ENCODE data around the gene CEP295NL.
A peak's percentile ranks its signal among the peaks of the same experiment; 100 is the strongest.

The CEP295NL gene

GRCh38 chr17:78849026-78849425 lies 54.0 kb downstream of the CEP295NL start:
- Histone ChIP-seq H3K4me1 (ENCODE audit: low read length) (no peaks in the 10 kb centered on the region), H3K27me3 (ENCODE audit: low read depth, low read length) (0 out of 2 replicates have a peak, but pooled peaks cover 2% of the 10 kb centered on the region), H3K4me2 (ENCODE audit: low read length) (no peak overlapping the region), H3K9me3 (ENCODE audit: insufficient read depth, low read length) (no peaks in the 10 kb centered on the region), H4K20me1 (ENCODE audit: insufficient read depth, low read length) (no peaks in the 10 kb centered on the region), H3K36me3 (replicated peaks; ENCODE audit: low read depth, low read length) (no peaks in the 10 kb centered on the region), H3K9ac (ENCODE audit: low read length) (no peak overlapping the region), H3K27ac (ENCODE audit: low read length) (no peak overlapping the region), H3K79me2 (ENCODE audit: low read length) (no peaks in the 10 kb centered on the region), H2AFZ (ENCODE audit: low read depth, low read length) (no peak overlapping the region), H3K4me3 (ENCODE audit: low read length) (no peak overlapping the region)
- TF ChIP-seq CTCF (IDR thresholded peaks at IDR 0.05; ENCODE audit: low read depth, low read length) (no peak), EZH2phosphoT487 (IDR thresholded peaks at IDR 0.05; ENCODE audit: low read depth) (no peak)

GRCh38 chr17:78847052-78847451 lies 55.9 kb downstream of the CEP295NL start:
- H3K27me3 ChIP-seq (ENCODE audit: low read depth, low read length) = no peaks in the 10 kb centered on the region
- no peak overlapping the region for H3K27ac ChIP-seq (ENCODE audit: low read length)
- no peaks in the 10 kb centered on the region for H4K20me1 ChIP-seq (ENCODE audit: insufficient read depth, low read length)
- no peak overlapping the region for H3K4me2 ChIP-seq (ENCODE audit: low read length)
- H3K4me1 ChIP-seq (ENCODE audit: low read length) = 0 out of 2 replicates have a peak, but pooled peaks cover 2% of the 10 kb centered on the region
- TF ChIP-seq CTCF (IDR thresholded peaks at IDR 0.05; ENCODE audit: low read depth, low read length) (no peak), EZH2phosphoT487 (IDR thresholded peaks at IDR 0.05; ENCODE audit: low read depth) (no peak)
- no peak overlapping the region for H3K9ac ChIP-seq (ENCODE audit: low read length)
- no peaks in the 10 kb centered on the region for H3K36me3 ChIP-seq (replicated peaks; ENCODE audit: low read depth, low read length)
- no peaks in the 10 kb centered on the region for H3K79me2 ChIP-seq (ENCODE audit: low read length)
- no peak overlapping the region for H3K4me3 ChIP-seq (ENCODE audit: low read length)
- H3K9me3 ChIP-seq (ENCODE audit: insufficient read depth, low read length) = no peaks in the 10 kb centered on the region
- H2AFZ ChIP-seq (ENCODE audit: low read depth, low read length) = no peak overlapping the region

GRCh38 chr17:78844301-78845005 lies 58.5 kb downstream of the CEP295NL start:
- TF ChIP-seq EZH2phosphoT487 (IDR thresholded peaks at IDR 0.05; ENCODE audit: low read depth) = no peak
- Histone ChIP-seq H3K27me3 (ENCODE audit: low read depth, low read length) (no peaks in the 10 kb centered on the region), H4K20me1 (ENCODE audit: insufficient read depth, low read length) (peaks cover 4% of the 10 kb centered on the region), H3K4me1 (ENCODE audit: low read length) (peaks cover 7% of the 10 kb centered on the region), H2AFZ (ENCODE audit: low read depth, low read length) (no peak overlapping the region), H3K36me3 (replicated peaks; ENCODE audit: low read depth, low read length) (no peaks in the 10 kb centered on the region), H3K27ac (ENCODE audit: low read length) (no peak overlapping the region), H3K9me3 (ENCODE audit: insufficient read depth, low read length) (no peaks in the 10 kb centered on the region), H3K9ac (ENCODE audit: low read length) (no peak overlapping the region), H3K4me3 (ENCODE audit: low read length) (no peak overlapping the region), H3K79me2 (ENCODE audit: low read length) (peaks cover 19% of the 10 kb centered on the region), H3K4me2 (ENCODE audit: low read length) (no peak overlapping the region)

GRCh38 chr17:78842881-78843565 lies 60.0 kb downstream of the CEP295NL start:
- peaks cover 3% of the 10 kb centered on the region for H3K36me3 ChIP-seq (replicated peaks; ENCODE audit: low read depth, low read length)
- H3K27me3 ChIP-seq (ENCODE audit: low read depth, low read length) = no peaks in the 10 kb centered on the region
- H3K4me3 ChIP-seq (ENCODE audit: low read length) = no peak overlapping the region
- no peak overlapping the region for H3K27ac ChIP-seq (ENCODE audit: low read length)
- H3K79me2 ChIP-seq (ENCODE audit: low read length) = peaks cover 34% of the 10 kb centered on the region
- peaks cover 15% of the 10 kb centered on the region for H4K20me1 ChIP-seq (ENCODE audit: insufficient read depth, low read length)
- no peak overlapping the region for H2AFZ ChIP-seq (ENCODE audit: low read depth, low read length)
- no peak overlapping the region for H3K4me2 ChIP-seq (ENCODE audit: low read length)
- H3K9ac ChIP-seq (ENCODE audit: low read length) = no peak overlapping the region
- peaks cover 17% of the 10 kb centered on the region for H3K4me1 ChIP-seq (ENCODE audit: low read length)
- TF ChIP-seq EZH2phosphoT487 (IDR thresholded peaks at IDR 0.05; ENCODE audit: low read depth) (no peak), CTCF (IDR thresholded peaks at IDR 0.05; ENCODE audit: low read depth, low read length) (peak; percentile 67)
- no peaks in the 10 kb centered on the region for H3K9me3 ChIP-seq (ENCODE audit: insufficient read depth, low read length)
